Lower leg skin (tissue), 4 donors: Measurements from ENCODE around the gene USP10. TPM values are rescaled to one million over a fixed set of nuclear protein-coding genes. Genes with fewer than 3 reads are reported as not detected.
"Not testable (repeated sequence)": the region's sequence is repeated elsewhere in the genome, so short reads cannot be mapped to it uniquely, and the experiment has no call there.

Source experiments
- DNase-seq, 2 donors: peaks; one replicate each; pipeline ENCODE4 v3.0.0-alpha.2; 2019; ENCODE audit warnings: low spot score in 2 of 2
- H3K4me3 ChIP-seq: fragments of 200-600 bp; sonication (generic); 2 replicates; pipeline ENCODE4 v1.5.1; 2017; ENCODE audit warnings: mild to moderate bottlenecking, low read depth; ENCODE audit not compliant: poor library complexity, severe bottlenecking
- POLR2A ChIP-seq, 2 donors: fragments of 450-650 bp; IDR thresholded peaks; one replicate each; pipeline ENCODE4 v1.6.1; 2016 to 2017; ENCODE audit warnings: antibody characterized with exemption in 2 of 2, mild to moderate bottlenecking in 1 of 2, moderate library complexity in 1 of 2
- WGBS, 2 donors: methylation state at CpG; one replicate each; pipeline ENCODE4 v1.1.5; 2018; 5-methylcytosine and 5-hydroxymethylcytosine counted together
- intact Hi-C: fragments of 100-400 bp; cut with DNase I; formaldehyde crosslinking; loops from one replicate; pipeline ENCODE4 v1.15.0; 2023; ENCODE audit warnings: low total_unique reads
- total RNA-seq, 4 donors: library from RNA; depleted of rRNA; stranded (reverse); fragments of >200 nt; gene quantifications; one replicate each; pipeline ENCODE4 v1.1.0, GENCODE V29; 2016
- TF ChIP-seq, protein P1 (sequence below), 3 donors: fragments of 450-650 bp; IDR thresholded peaks; one replicate each; pipeline ENCODE4 v1.5.1; 2016; ENCODE audit warnings: antibody characterized with exemption in 3 of 3, mild to moderate bottlenecking in 3 of 3, moderate library complexity in 2 of 3

The USP10 gene
- total RNA-seq, 4 donors from 2014 or later = 54.3 to 69.0 (median 60.7) TPM

DNA sequence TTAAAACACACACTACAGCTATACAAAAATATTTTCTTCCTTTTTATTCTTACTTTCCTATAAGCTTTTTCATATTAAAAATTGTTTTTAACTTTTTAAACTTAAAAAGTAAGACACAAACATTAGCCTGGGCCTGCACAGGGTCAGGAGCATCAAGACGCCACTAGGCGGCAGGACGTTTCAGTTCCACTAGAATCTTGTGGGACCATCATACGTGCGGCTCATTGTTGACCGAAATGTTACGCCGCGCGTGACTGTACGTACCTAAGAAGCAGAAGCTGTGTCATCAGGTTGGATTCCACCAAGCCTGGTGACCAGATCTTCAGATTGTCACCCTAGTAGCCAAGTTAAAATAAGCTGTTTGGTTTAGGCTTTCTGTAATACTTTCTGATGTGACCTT, 47.1 kb downstream of the USP10 start:
- no peak overlapping the region for H3K4me3 ChIP-seq
- intact Hi-C loops = no loop called here
- TF ChIP-seq POLR2A (IDR thresholded peaks at IDR 0.05) = no peak
- TF ChIP-seq, protein P1, sequence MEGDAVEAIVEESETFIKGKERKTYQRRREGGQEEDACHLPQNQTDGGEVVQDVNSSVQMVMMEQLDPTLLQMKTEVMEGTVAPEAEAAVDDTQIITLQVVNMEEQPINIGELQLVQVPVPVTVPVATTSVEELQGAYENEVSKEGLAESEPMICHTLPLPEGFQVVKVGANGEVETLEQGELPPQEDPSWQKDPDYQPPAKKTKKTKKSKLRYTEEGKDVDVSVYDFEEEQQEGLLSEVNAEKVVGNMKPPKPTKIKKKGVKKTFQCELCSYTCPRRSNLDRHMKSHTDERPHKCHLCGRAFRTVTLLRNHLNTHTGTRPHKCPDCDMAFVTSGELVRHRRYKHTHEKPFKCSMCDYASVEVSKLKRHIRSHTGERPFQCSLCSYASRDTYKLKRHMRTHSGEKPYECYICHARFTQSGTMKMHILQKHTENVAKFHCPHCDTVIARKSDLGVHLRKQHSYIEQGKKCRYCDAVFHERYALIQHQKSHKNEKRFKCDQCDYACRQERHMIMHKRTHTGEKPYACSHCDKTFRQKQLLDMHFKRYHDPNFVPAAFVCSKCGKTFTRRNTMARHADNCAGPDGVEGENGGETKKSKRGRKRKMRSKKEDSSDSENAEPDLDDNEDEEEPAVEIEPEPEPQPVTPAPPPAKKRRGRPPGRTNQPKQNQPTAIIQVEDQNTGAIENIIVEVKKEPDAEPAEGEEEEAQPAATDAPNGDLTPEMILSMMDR (IDR thresholded peaks at IDR 0.05) = no peak
- DNase-seq = no peak
- 96 to 97% methylated on average over 11 of the region's 11 CpGs for WGBS, 2 donors

DNA sequence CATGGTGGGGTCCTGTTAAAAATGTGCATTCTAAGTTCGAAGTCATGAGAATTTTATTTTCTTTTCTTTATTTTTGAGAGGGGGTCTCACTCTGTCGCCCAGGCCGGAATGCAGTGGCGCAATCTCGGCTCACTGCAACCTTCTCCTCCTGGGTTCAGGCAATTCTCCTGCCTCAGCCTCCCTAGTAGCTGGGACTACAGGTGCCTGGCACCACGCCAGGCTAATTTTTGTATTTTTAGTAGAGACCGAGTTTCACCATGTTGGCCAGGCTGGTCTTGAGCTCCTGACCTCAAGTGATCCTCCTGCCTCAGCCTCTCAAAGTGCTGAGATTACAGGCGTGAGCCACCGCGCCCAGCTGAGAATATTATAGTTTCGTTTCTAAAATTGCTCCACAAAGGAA, 48.4 kb downstream of the USP10 start:
- intact Hi-C loops, H3K4me3 ChIP-seq, DNase-seq: not testable (repeated sequence)
- 91 to 93% methylated on average over 11 of the region's 11 CpGs for WGBS, 2 donors

DNA sequence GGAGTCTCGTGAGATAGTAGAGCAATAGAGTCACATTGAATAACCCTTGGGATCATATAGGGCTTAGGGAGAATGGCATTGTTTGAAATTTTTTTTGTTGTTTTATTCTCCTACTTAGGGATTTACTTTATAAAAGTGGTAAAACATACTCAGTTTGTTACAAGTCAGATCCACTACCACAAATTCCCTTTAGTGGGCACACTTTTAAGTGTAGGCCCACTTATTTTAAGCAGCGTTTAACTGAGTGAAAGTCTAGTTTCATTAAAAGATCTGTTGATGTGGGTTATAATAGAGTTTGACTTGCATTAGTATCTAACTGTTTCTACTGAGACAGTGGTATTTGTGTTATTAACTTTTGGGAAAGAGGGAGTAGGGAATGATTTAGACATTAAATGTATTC, 49.3 kb downstream of the USP10 start:
- TF ChIP-seq, protein P1 (IDR thresholded peaks at IDR 0.05) = no peak
- no peak for TF ChIP-seq POLR2A (IDR thresholded peaks at IDR 0.05)
- 94 to 95% methylated on average over 2 of the region's 2 CpGs for WGBS, 2 donors
- no peak overlapping the region for H3K4me3 ChIP-seq
- DNase-seq = no peak
- intact Hi-C loops = no loop called here

DNA sequence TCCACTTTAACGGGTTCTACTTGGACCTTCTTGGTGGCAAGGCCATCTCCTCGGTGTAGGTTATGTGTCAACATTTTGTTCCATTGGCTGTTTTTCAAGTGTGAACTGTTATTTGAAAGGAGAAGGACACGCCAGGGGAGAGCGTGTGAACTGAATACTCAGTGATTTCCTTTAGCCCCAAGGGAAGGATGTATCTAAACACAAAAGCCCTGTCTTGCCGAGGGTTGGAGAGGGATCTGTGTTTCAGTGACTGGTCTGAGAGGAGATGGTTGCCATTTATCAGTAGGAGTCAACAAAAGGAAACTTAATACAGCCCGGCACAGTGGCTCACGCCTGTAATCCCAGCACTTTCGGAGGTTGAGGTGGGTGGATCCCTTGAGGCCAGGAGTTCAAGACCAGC, 50.0 kb downstream of the USP10 start:
- no peak for DNase-seq
- TF ChIP-seq, protein P1 (IDR thresholded peaks at IDR 0.05) = no peak
- TF ChIP-seq POLR2A (IDR thresholded peaks at IDR 0.05) = no peak
- intact Hi-C loops = no loop called here
- WGBS, 2 donors = 67 to 73% methylated on average over 8 of the region's 8 CpGs
- H3K4me3 ChIP-seq = no peak overlapping the region

DNA sequence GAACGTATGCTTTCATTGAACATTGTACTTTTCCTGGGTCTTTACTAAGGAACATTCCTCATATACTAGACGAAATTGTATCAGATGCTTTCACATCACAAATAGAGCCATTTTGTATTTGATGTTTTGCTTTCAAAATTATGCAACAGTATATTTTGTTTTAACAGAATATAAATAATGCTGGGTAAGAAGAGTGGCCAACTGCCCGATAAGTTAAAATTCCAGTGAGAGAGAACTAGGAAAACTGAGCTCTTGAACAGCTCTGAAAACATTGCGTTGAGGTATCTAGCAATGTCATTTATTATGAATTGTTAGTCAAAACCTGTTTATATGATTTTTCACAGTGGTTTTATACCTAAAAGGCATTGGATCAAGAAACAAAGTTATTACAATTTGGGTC, 50.8 kb downstream of the USP10 start:
- TF ChIP-seq, protein P1 (IDR thresholded peaks at IDR 0.05) = no peak
- no peak for TF ChIP-seq POLR2A (IDR thresholded peaks at IDR 0.05)
- intact Hi-C loops = no loop called here
- H3K4me3 ChIP-seq = no peak overlapping the region
- no peak for DNase-seq
- 92 to 94% methylated on average over 4 of the region's 4 CpGs for WGBS, 2 donors

DNA sequence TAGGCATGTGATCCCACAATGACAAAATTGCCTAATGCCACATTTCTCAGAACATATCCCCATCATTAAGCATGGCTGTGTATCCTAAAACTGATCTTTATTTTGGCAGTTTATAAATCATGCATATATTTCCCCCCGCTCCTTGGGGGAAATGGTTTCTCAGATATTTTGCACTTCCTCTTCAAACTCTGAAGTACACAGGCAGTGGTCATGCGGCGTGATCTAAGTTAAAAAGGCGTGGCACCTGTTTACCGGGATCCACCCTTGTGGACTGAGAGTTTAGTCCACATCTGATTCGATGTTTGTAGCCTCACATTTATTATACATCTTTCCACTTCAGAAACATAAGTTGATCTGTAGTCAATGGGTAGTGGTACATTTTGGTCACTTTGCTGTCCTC, 51.4 kb downstream of the USP10 start:
- DNase-seq = no peak
- no peak overlapping the region for H3K4me3 ChIP-seq
- 77 to 80% methylated on average over 6 of the region's 6 CpGs for WGBS, 2 donors
- no peak for TF ChIP-seq POLR2A (IDR thresholded peaks at IDR 0.05)
- TF ChIP-seq, protein P1 (IDR thresholded peaks at IDR 0.05) = no peak
- intact Hi-C loops = no loop called here
